CD14-positive monocyte (primary cell): ENCODE measurements around the gene SALL4. TPM values are rescaled to one million over a fixed set of nuclear protein-coding genes. Genes with fewer than 3 reads are reported as not detected.

Source experiments
- DNase-seq, 3 donors: peaks; one replicate each; pipeline ENCODE4 v3.0.0-alpha.2; 2011 to 2022
- H2AFZ ChIP-seq: 2 replicates; pipeline ENCODE4 v1.6.0; 2012; ENCODE audit warnings: mild to moderate bottlenecking, low read depth, low read length, inconsistent platforms; ENCODE audit not compliant: insufficient read depth, poor library complexity, severe bottlenecking
- H3K27ac ChIP-seq, 2 donors: 1 replicate in 1 of 2; 2 replicates in 1 of 2; pipeline ENCODE4 v1.5.1; 2012 to 2013; ENCODE audit warnings: low read length in 2 of 2, control low read depth in 1 of 2, inconsistent platforms in 1 of 2, low read depth in 1 of 2, mild to moderate bottlenecking in 1 of 2
- H3K27me3 ChIP-seq, 2 donors: one replicate each; pipeline versions ENCODE4 v1.6.0 to v1.6.1; 2011 to 2013; ENCODE audit warnings: low read length in 2 of 2; ENCODE audit not compliant: control insufficient read depth in 2 of 2, insufficient read depth in 2 of 2
- H3K36me3 ChIP-seq, 2 donors: replicated peaks in 1 of 2; 1 replicate in 1 of 2; 2 replicates in 1 of 2; pipeline versions ENCODE4 v1.5.1 to v1.6.1; 2012 to 2013; ENCODE audit warnings: low read length in 2 of 2, control low read depth in 1 of 2, inconsistent platforms in 1 of 2, mild to moderate bottlenecking in 1 of 2; ENCODE audit not compliant: insufficient read depth in 2 of 2, control insufficient read depth in 1 of 2
- H3K4me1 ChIP-seq, 2 donors: 1 replicate in 1 of 2; 2 replicates in 1 of 2; pipeline versions ENCODE4 v1.5.1 to v1.6.1; 2012 to 2013; ENCODE audit warnings: low read length in 2 of 2, control low read depth in 1 of 2, inconsistent platforms in 1 of 2, mild to moderate bottlenecking in 1 of 2, moderate library complexity in 1 of 2; ENCODE audit not compliant: insufficient read depth in 2 of 2, control insufficient read depth in 1 of 2
- H3K4me2 ChIP-seq: replicated peaks from 2 replicates; pipeline ENCODE3; 2012; ENCODE audit warnings: low read length, moderate library complexity, mild to moderate bottlenecking; ENCODE audit not compliant: poor library complexity, severe bottlenecking; ENCODE audit errors: extremely low read depth
- H3K4me3 ChIP-seq, 3 experiments: fragments of 200-600 bp in 1 of 3; sonication (generic) in 1 of 3; replicated peaks in 1 of 3; 1 replicate in 2 of 3; 2 replicates in 1 of 3; pipeline ENCODE4 v1.5.1; 2011 to 2013; ENCODE audit warnings: low read length in 3 of 3, mild to moderate bottlenecking in 3 of 3, control low read depth in 2 of 3, low read depth in 2 of 3, inconsistent platforms in 1 of 3, moderate library complexity in 1 of 3
- H3K79me2 ChIP-seq: 2 replicates; pipeline ENCODE4 v1.6.0; 2012; ENCODE audit warnings: mild to moderate bottlenecking, control low read depth, inconsistent platforms, low read length, moderate library complexity; ENCODE audit not compliant: insufficient read depth
- H3K9ac ChIP-seq: 2 replicates; pipeline ENCODE4 v1.6.0; 2017; ENCODE audit warnings: low read length, mild to moderate bottlenecking; ENCODE audit not compliant: insufficient read depth, poor library complexity, severe bottlenecking
- H3K9me3 ChIP-seq, 2 donors: replicated peaks in 1 of 2; 1 replicate in 1 of 2; 2 replicates in 1 of 2; pipeline versions ENCODE4 v1.5.1 to v1.6.1; 2012 to 2013; ENCODE audit warnings: low read length in 2 of 2, control low read depth in 1 of 2; ENCODE audit not compliant: control insufficient read depth in 1 of 2, insufficient read depth in 1 of 2
- H4K20me1 ChIP-seq: 2 replicates; pipeline ENCODE4 v1.6.0; 2012; ENCODE audit warnings: mild to moderate bottlenecking, low read length, control low read depth, moderate library complexity; ENCODE audit not compliant: insufficient read depth
- H3K27ac Mint-ChIP-seq, 7 donors: one replicate each; pipeline ENCODE4 v1.8.0; 2020; ENCODE audit warnings: mild to moderate bottlenecking in 7 of 7, mixed read lengths in 7 of 7, moderate library complexity in 6 of 7, inconsistent platforms in 2 of 7
- H3K27me3 Mint-ChIP-seq, 3 donors: one replicate each; pipeline ENCODE4 v1.8.0; 2021 to 2022; ENCODE audit warnings: low read depth in 3 of 3, mild to moderate bottlenecking in 3 of 3, mixed read lengths in 3 of 3, moderate library complexity in 3 of 3, inconsistent platforms in 1 of 3
- H3K36me3 Mint-ChIP-seq, 2 donors: one replicate each; pipeline ENCODE4 v1.8.0; 2020; ENCODE audit warnings: mixed read lengths in 2 of 2, inconsistent platforms in 1 of 2, mild to moderate bottlenecking in 1 of 2
- H3K4me1 Mint-ChIP-seq: one replicate; pipeline ENCODE4 v1.8.0; 2020; ENCODE audit warnings: mild to moderate bottlenecking, mixed read lengths
- H3K4me3 Mint-ChIP-seq, 2 donors: one replicate each; pipeline ENCODE4 v1.8.0; 2020; ENCODE audit warnings: mild to moderate bottlenecking in 2 of 2, mixed read lengths in 2 of 2, moderate library complexity in 1 of 2
- H3K9me3 Mint-ChIP-seq, 7 donors: one replicate each; pipeline ENCODE4 v1.8.0; 2020 to 2022; ENCODE audit warnings: mixed read lengths in 7 of 7, mild to moderate bottlenecking in 6 of 7, moderate library complexity in 6 of 7, inconsistent platforms in 2 of 7
- CTCF ChIP-seq: fragments of 200-600 bp; IDR thresholded peaks from one replicate; pipeline ENCODE4 v1.8.0; 2022; ENCODE audit warnings: antibody characterized with exemption, mild to moderate bottlenecking
- WGBS: methylation state at CpG from one replicate; pipeline ENCODE4 v1.1.5; 2013; ENCODE audit warnings: missing lambda C conversion rate; ENCODE audit not compliant: insufficient coverage; 5-methylcytosine and 5-hydroxymethylcytosine counted together
- intact Hi-C, 2 donors: fragments of 100-400 bp; cut with micrococcal nuclease; formaldehyde crosslinking; loops; one replicate each; pipeline versions ENCODE4 v1.15.0 to v1.15.1; 2023
- polyA plus RNA-seq, 3 donors: library from polyadenylated mRNA; depleted of rRNA in 1 of 3; unstranded in 2 of 3; stranded (reverse) in 1 of 3; fragments of 300-500 nt in 2 of 3; fragments of >200 nt in 1 of 3; fragmentation: Illumina TruSeq in 2 of 3; gene quantifications; 1 replicate in 2 of 3; 2 replicates in 1 of 3; pipeline ENCODE4 v1.2.3, GENCODE V29; 2012 to 2021

SALL4 gene
- polyA plus RNA-seq, 3 donors, result 0.07 TPM; not detected in 2

GRCh38 chr20:51775241-51775640 is 27.1 kb downstream of the SALL4 start:
- intact Hi-C loops, result no loop called here
- Histone ChIP-seq H3K79me2 (no peaks in the 10 kb centered on the region), H3K4me1 (no peaks in the 10 kb centered on the region), H3K36me3 (no peaks in the 10 kb centered on the region), H3K4me2 (no peak overlapping the region), H2AFZ (no peak overlapping the region), H3K9me3 (peaks cover 0 to 13% of the 10 kb centered on the region in 2 donors), H4K20me1 (no peaks in the 10 kb centered on the region), H3K9ac (no peak overlapping the region), H3K27ac (no peak overlapping the region), H3K4me3 (no peak overlapping the region), H3K27me3 (peaks cover 0 to 2% of the 10 kb centered on the region in 2 donors)
- no peak for TF ChIP-seq CTCF
- H3K36me3 Mint-ChIP-seq, result no peaks in the 10 kb centered on the region
- no peak overlapping the region for H3K27ac Mint-ChIP-seq
- peaks cover 5 to 21% (median 15%) of the 10 kb centered on the region in 7 donors for H3K9me3 Mint-ChIP-seq
- no peak for DNase-seq
- peaks cover 2 to 8% (median 6%) of the 10 kb centered on the region in 3 donors for H3K27me3 Mint-ChIP-seq
- no CpG with 5 or more reads among the region's 1 CpG for WGBS
- no peaks in the 10 kb centered on the region for H3K4me1 Mint-ChIP-seq
- H3K4me3 Mint-ChIP-seq, result no peak overlapping the region

- H3K79me2 ChIP-seq, result no peaks in the 10 kb centered on the region
- H3K27me3 ChIP-seq, result peaks cover 12 to 26% of the 10 kb centered on the region in 2 donors
- peaks cover 6 to 7% of the 10 kb centered on the region in 2 donors for H3K4me1 ChIP-seq
- 78% methylated on average over 1 of the region's 4 CpGs for WGBS
- DNase-seq, result no peak
- H4K20me1 ChIP-seq, result no peaks in the 10 kb centered on the region
- H3K4me1 Mint-ChIP-seq, result peaks cover 14% of the 10 kb centered on the region
- no peak overlapping the region for H3K27ac Mint-ChIP-seq
- no peak overlapping the region for H3K4me3 ChIP-seq
- H3K36me3 Mint-ChIP-seq, result peaks cover 3 to 7% of the 10 kb centered on the region in 2 donors
- H3K36me3 ChIP-seq, result no peaks in the 10 kb centered on the region
- H3K27ac ChIP-seq, result no peak overlapping the region
- peaks cover 0 to 9% (median 4%) of the 10 kb centered on the region in 7 donors for H3K9me3 Mint-ChIP-seq
- H3K9ac ChIP-seq, result no peak overlapping the region
- H3K9me3 ChIP-seq, result peaks cover 0 to 4% of the 10 kb centered on the region in 2 donors
- no peak overlapping the region for H2AFZ ChIP-seq
- H3K4me3 Mint-ChIP-seq, result no peak overlapping the region
- TF ChIP-seq CTCF, result no peak
- intact Hi-C loops, result no loop called here
- peaks cover 21 to 28% (median 23%) of the 10 kb centered on the region in 3 donors for H3K27me3 Mint-ChIP-seq
- no peak overlapping the region for H3K4me2 ChIP-seq
These were observed 30.1 kb downstream of the SALL4 start for GRCh38 chr20:51772236-51772635.
